GM23248 (cell line): ENCODE data around the gene FUOM.

Experiments
- EZH2 ChIP-seq: fragments of 200-600 bp; sonication (generic); IDR thresholded peaks from 2 replicates; pipeline ENCODE4 v1.6.1; 2018; ENCODE audit warnings: antibody characterized with exemption, mild to moderate bottlenecking; ENCODE audit not compliant: insufficient read depth, poor library complexity, severe bottlenecking
- EZH2phosphoT487 ChIP-seq: fragments of 200-600 bp; sonication (generic); IDR thresholded peaks from 2 replicates; pipeline ENCODE4 v1.6.1; 2018; ENCODE audit warnings: antibody characterized with exemption, moderate library complexity, mild to moderate bottlenecking, low read depth; ENCODE audit not compliant: insufficient read depth

- TF ChIP-seq EZH2phosphoT487 (no peak), EZH2 (no peak)
Observed at GRCh38 chr10:133373174-133374090, 15.6 kb upstream of the FUOM start, which contains the start of gene ECHS1.
